Urinary bladder (tissue), 4 donors: ENCODE measurements around the gene RAMP3. TPM values are rescaled to one million over a fixed set of nuclear protein-coding genes. Genes with fewer than 3 reads are reported as not detected.
"Not testable (repeated sequence)": the region's sequence is repeated elsewhere in the genome, so short reads cannot be mapped to it uniquely, and the experiment has no call there.

Experiments used
- DNase-seq: peaks from one replicate; pipeline ENCODE4 v3.0.0-alpha.2; 2015; ENCODE audit errors: extremely low spot score
- H3K27ac ChIP-seq: one replicate; pipeline ENCODE4 v1.5.1; 2013; ENCODE audit warnings: low read depth, mild to moderate bottlenecking, moderate library complexity
- H3K36me3 ChIP-seq: one replicate; pipeline ENCODE4 v1.6.1; 2013; ENCODE audit warnings: mild to moderate bottlenecking, moderate library complexity; ENCODE audit not compliant: insufficient read depth
- H3K4me1 ChIP-seq: one replicate; pipeline ENCODE4 v1.6.1; 2013; ENCODE audit warnings: mild to moderate bottlenecking, moderate library complexity; ENCODE audit not compliant: insufficient read depth
- H3K4me3 ChIP-seq: one replicate; pipeline ENCODE4 v1.5.1; 2013; ENCODE audit warnings: low read depth, low read length
- WGBS: extraction: QIAGEN DNeasy Blood & Tissue Kit; methylation state at CpG from one replicate; pipeline ENCODE4 v1.1.7; 2013; 5-methylcytosine and 5-hydroxymethylcytosine counted together
- polyA plus RNA-seq: library from polyadenylated mRNA; stranded (reverse); fragments of 200-250 nt; gene quantifications from one replicate; pipeline ENCODE4 v1.2.3, GENCODE V29; 2013
- total RNA-seq: library from RNA; depleted of rRNA; stranded (reverse); fragments of >200 nt; gene quantifications from one replicate; pipeline ENCODE4 v1.2.3, GENCODE V29; 2014
- donor health status: healthy with polysubstance abuse.
- donor health status: healthy.

RAMP3 gene
- total and polyA plus RNA-seq, 2 donors, result 5.7 to 51.4 TPM

GRCh38 chr7:45190406-45191165 is 33.0 kb downstream of the RAMP3 start:
- Histone ChIP-seq H3K27ac (no peak overlapping the region), H3K4me1 (no peaks in the 10 kb centered on the region), H3K4me3 (no peak overlapping the region), H3K36me3 (no peaks in the 10 kb centered on the region)
- DNase-seq, result no peak
- WGBS, result 89% methylated on average over 15 of the region's 15 CpGs

GRCh38 chr7:45191396-45191795 is 33.8 kb downstream of the RAMP3 start:
- WGBS, result 81% methylated on average over 3 of the region's 3 CpGs
- Histone ChIP-seq H3K4me3 (no peak overlapping the region), H3K36me3 (no peaks in the 10 kb centered on the region), H3K4me1 (no peaks in the 10 kb centered on the region), H3K27ac (no peak overlapping the region)
- DNase-seq, result no peak

- Histone ChIP-seq H3K4me3 (no peak overlapping the region), H3K4me1 (no peaks in the 10 kb centered on the region), H3K36me3 (no peaks in the 10 kb centered on the region), H3K27ac (no peak overlapping the region)
- no peak for DNase-seq
- 54% methylated on average over 11 of the region's 11 CpGs for WGBS
Observed at GRCh38 chr7:45192621-45193041, 35.0 kb downstream of the RAMP3 start.

GRCh38 chr7:45193828-45194227 is 36.2 kb downstream of the RAMP3 start:
- H3K36me3 ChIP-seq, result no peaks in the 10 kb centered on the region
- no peak for DNase-seq
- WGBS, result 52% methylated on average over 4 of the region's 4 CpGs

GRCh38 chr7:45196374-45196773 is 38.8 kb downstream of the RAMP3 start:
- no peak overlapping the region for H3K4me3 ChIP-seq
- H3K4me1 ChIP-seq, result no peaks in the 10 kb centered on the region
- no peak overlapping the region for H3K27ac ChIP-seq
- WGBS, result 91% methylated on average over 7 of the region's 7 CpGs
- DNase-seq, result no peak
- no peaks in the 10 kb centered on the region for H3K36me3 ChIP-seq

More at GRCh38 chr7:45193828-45194227, 36.2 kb downstream of the RAMP3 start:
- Histone ChIP-seq H3K4me1 (no peaks in the 10 kb centered on the region), H3K27ac (no peak overlapping the region), H3K4me3 (no peak overlapping the region)

- WGBS, result 86% methylated on average over 2 of the region's 2 CpGs
- Histone ChIP-seq H3K4me3 (no peak overlapping the region), H3K27ac (no peak overlapping the region)
Observed at GRCh38 chr7:45197461-45197860, 39.9 kb downstream of the RAMP3 start.

GRCh38 chr7:45198986-45199385 is 41.4 kb downstream of the RAMP3 start:
- WGBS, result 88% methylated on average over 3 of the region's 3 CpGs
- H3K4me1 ChIP-seq, result no peaks in the 10 kb centered on the region

More at GRCh38 chr7:45197461-45197860, 39.9 kb downstream of the RAMP3 start:
- no peaks in the 10 kb centered on the region for H3K36me3 ChIP-seq
- DNase-seq, result no peak
- no peaks in the 10 kb centered on the region for H3K4me1 ChIP-seq

GRCh38 chr7:45199506-45199905 is 41.9 kb downstream of the RAMP3 start:
- no peak overlapping the region for H3K27ac ChIP-seq
- no peak for DNase-seq
- H3K36me3 ChIP-seq, result no peaks in the 10 kb centered on the region
- H3K4me1 ChIP-seq, result no peaks in the 10 kb centered on the region
- no peak overlapping the region for H3K4me3 ChIP-seq
- 92% methylated on average over 4 of the region's 4 CpGs for whole genome bisulfite sequencing

More at GRCh38 chr7:45198986-45199385, 41.4 kb downstream of the RAMP3 start:
- H3K27ac ChIP-seq, result no peak overlapping the region
- no peak for DNase-seq
- no peak overlapping the region for H3K4me3 ChIP-seq
- H3K36me3 ChIP-seq, result no peaks in the 10 kb centered on the region

- 82% methylated on average over 6 of the region's 6 CpGs for WGBS
- Histone ChIP-seq H3K36me3 (no peaks in the 10 kb centered on the region), H3K27ac (no peak overlapping the region), H3K4me1 (no peaks in the 10 kb centered on the region), H3K4me3 (no peak overlapping the region)
- no peak for DNase-seq
Observed at GRCh38 chr7:45202625-45203024, 45.0 kb downstream of the RAMP3 start.

GRCh38 chr7:45203036-45203435 is 45.4 kb downstream of the RAMP3 start:
- WGBS, result 77% methylated on average over 5 of the region's 5 CpGs
- DNase-seq, result no peak
- Histone ChIP-seq H3K27ac (no peak overlapping the region), H3K4me1 (no peaks in the 10 kb centered on the region), H3K36me3 (no peaks in the 10 kb centered on the region), H3K4me3 (no peak overlapping the region)

- WGBS, result 73% methylated on average over 7 of the region's 7 CpGs
- Histone ChIP-seq H3K36me3 (no peaks in the 10 kb centered on the region), H3K4me1 (no peaks in the 10 kb centered on the region), H3K27ac (no peak overlapping the region), H3K4me3 (no peak overlapping the region)
- no peak for DNase-seq
Observed at GRCh38 chr7:45203459-45203858, 45.9 kb downstream of the RAMP3 start.

- no peak for DNase-seq
- H3K4me3 ChIP-seq, result peak overlapping the region; percentile 30
Observed at GRCh38 chr7:45203936-45204445, 46.4 kb downstream of the RAMP3 start.

GRCh38 chr7:45206266-45206665 is 48.7 kb downstream of the RAMP3 start:
- not testable (repeated sequence) for DNase-seq, H3K36me3 ChIP-seq, H3K4me1 ChIP-seq, H3K27ac ChIP-seq, H3K4me3 ChIP-seq
- WGBS, result 91% methylated on average over 5 of the region's 5 CpGs

More at GRCh38 chr7:45203936-45204445, 46.4 kb downstream of the RAMP3 start:
- no peak overlapping the region for H3K27ac ChIP-seq
- 28% methylated on average over 2 of the region's 2 CpGs for WGBS
- H3K36me3 ChIP-seq, result no peaks in the 10 kb centered on the region
- H3K4me1 ChIP-seq, result no peaks in the 10 kb centered on the region

GRCh38 chr7:45209909-45210308 is 52.3 kb downstream of the RAMP3 start:
- 81% methylated on average over 3 of the region's 3 CpGs for WGBS
- DNase-seq, H3K4me1 ChIP-seq, H3K4me3 ChIP-seq, H3K36me3 ChIP-seq, H3K27ac ChIP-seq: not testable (repeated sequence)
